SK-N-MC (cell line): ENCODE measurements around the gene DIPK1C.

Experiments
- EZH2 ChIP-seq: fragments of 200-600 bp; sonication (generic); IDR thresholded peaks from one replicate; pipeline ENCODE4 v1.6.1; 2017; ENCODE audit warnings: antibody characterized with exemption
- POLR2AphosphoS5 ChIP-seq: IDR thresholded peaks from 2 replicates; pipeline ENCODE4 v1.6.1; 2012; ENCODE audit warnings: mild to moderate bottlenecking, low read depth, low read length, borderline replicate concordance

- no peak for TF ChIP-seq POLR2AphosphoS5
- no peak for TF ChIP-seq EZH2
These were observed 29.2 kb upstream of the DIPK1C start for GRCh38 chr18:74486119-74486849.
